Adrenal gland (tissue), 12 donors: ENCODE measurements around the gene CFAP57. TPM values are rescaled to one million over a fixed set of nuclear protein-coding genes. Genes with fewer than 3 reads are reported as not detected.

ENCODE experiments used
- DNase-seq, 7 donors: peaks; one replicate each; pipeline ENCODE4 v3.0.0-alpha.2; 2019 to 2020
- H3K27ac ChIP-seq, 5 donors: fragments of 200-600 bp; sonication (generic) in 4 of 5; 1 replicate in 3 of 5; 2 replicates in 2 of 5; pipeline versions ENCODE4 v1.5.1 to v1.8.0; 2016 to 2020; ENCODE audit warnings: mild to moderate bottlenecking in 1 of 5
- H3K27me3 ChIP-seq: fragments of 200-600 bp; 2 replicates; pipeline ENCODE4 v1.8.0; 2021
- H3K36me3 ChIP-seq, 2 donors: fragments of 200-600 bp; replicated peaks in 1 of 2; 1 replicate in 1 of 2; 2 replicates in 1 of 2; pipeline versions ENCODE4 v1.5.1 to v1.8.0; 2018 to 2022
- H3K4me1 ChIP-seq, 2 donors: fragments of 200-600 bp; replicated peaks in 1 of 2; 1 replicate in 1 of 2; 2 replicates in 1 of 2; pipeline versions ENCODE4 v1.5.1 to v1.8.0; 2018 to 2021
- H3K4me3 ChIP-seq, 4 donors: fragments of 200-600 bp; sonication (generic) in 3 of 4; one replicate each; pipeline ENCODE4 v1.5.1; 2016 to 2018
- H3K9me3 ChIP-seq, 3 donors: fragments of 200-600 bp; sonication (generic) in 1 of 3; replicated peaks in 1 of 3; 1 replicate in 2 of 3; 2 replicates in 1 of 3; pipeline versions ENCODE4 v1.5.1 to v1.8.0; 2016 to 2021
- CTCF ChIP-seq, 6 experiments: fragments of 450-650 bp in 4 of 6; fragments of 200-600 bp in 2 of 6; sonication (generic) in 1 of 6; IDR thresholded peaks; 1 replicate in 5 of 6; 2 replicates in 1 of 6; pipeline versions ENCODE4 v1.5.1 to v1.8.0; 2016 to 2021; ENCODE audit warnings: antibody characterized with exemption in 6 of 6, mild to moderate bottlenecking in 2 of 6, moderate library complexity in 1 of 6
- POLR2A ChIP-seq, 2 donors: fragments of 450-650 bp; IDR thresholded peaks; one replicate each; pipeline ENCODE4 v1.6.1; 2017; ENCODE audit warnings: antibody characterized with exemption in 2 of 2, mild to moderate bottlenecking in 2 of 2, moderate library complexity in 1 of 2
- WGBS, 4 donors: extraction: QIAGEN DNeasy Blood & Tissue Kit in 2 of 4; methylation state at CpG; one replicate each; pipeline versions ENCODE4 v1.1.5 to v1.1.7; 2013 to 2017; 5-methylcytosine and 5-hydroxymethylcytosine counted together
- intact Hi-C, 2 donors: fragments of 100-400 bp; cut with DNase I; formaldehyde crosslinking; loops; one replicate each; pipeline versions ENCODE4 v1.14.1 to v1.15.0; 2022 to 2023
- polyA plus RNA-seq, 3 donors: library from polyadenylated mRNA; stranded (reverse); fragments of 200-250 nt in 2 of 3; fragments of 350-450 nt in 1 of 3; fragmentation: Illumina TruSeq in 1 of 3; extraction: RNeasy Lipid Tissue Mini Kit (QIAGEN cat#74804) in 1 of 3; gene quantifications; one replicate each; pipeline ENCODE4 v1.2.3, GENCODE V29; 2013 to 2014
- total RNA-seq, 9 donors: library from RNA; depleted of rRNA in 4 of 9; stranded (reverse); fragments of >200 nt in 4 of 9; fragments of 120-200 nt in 1 of 9; fragmentation: NEBNext Ultra II Directional in 1 of 9; extraction: Animal tissue kit (Norgen Biotek cat#: 25700) in 1 of 9; gene quantifications; one replicate each; pipeline versions ENCODE4 v1.1.0 to v1.2.4, GENCODE V29; 2013 to 2023
- donor health status: healthy with polysubstance abuse.
- donor health status: Bipolar disorder and iron deficiency.
- donor health status: DM: yes; HTN: yes; CAD: no.
- donor health status: DM: no; HTN: no; CAD: no.
- donor health status: DM: no; HTN: no; CAD: no.
- donor health status: DM: yes; HTN: yes; CAD: no.

Gene CFAP57
- total and polyA plus RNA-seq, 12 donors, result 0.06 to 2.1 (median 0.33) TPM; not detected in 3

GRCh38 chr1:43188106-43188505 is 16.0 kb downstream of the CFAP57 start:
- TF ChIP-seq CTCF (IDR thresholded peaks at IDR 0.05), result no peak
- no peak for TF ChIP-seq POLR2A (IDR thresholded peaks at IDR 0.05)
- intact Hi-C loops, result no loop called here
- H3K27me3 ChIP-seq, result no peaks in the 10 kb centered on the region
- WGBS, 4 donors, result 38 to 81% (median 76%) methylated on average over 1 of the region's 1 CpG
- no peak for DNase-seq
- no peak overlapping the region for H3K27ac ChIP-seq
- no peaks in the 10 kb centered on the region for H3K4me1 ChIP-seq
- H3K36me3 ChIP-seq, result no peaks in the 10 kb centered on the region
- no peak overlapping the region for H3K4me3 ChIP-seq
- H3K9me3 ChIP-seq, result no peaks in the 10 kb centered on the region

GRCh38 chr1:43194509-43194908 is 22.4 kb downstream of the CFAP57 start:
- Histone ChIP-seq H3K27ac (no peak overlapping the region), H3K9me3 (no peaks in the 10 kb centered on the region), H3K4me3 (no peak overlapping the region), H3K27me3 (no peaks in the 10 kb centered on the region), H3K36me3 (no peaks in the 10 kb centered on the region), H3K4me1 (no peaks in the 10 kb centered on the region)
- intact Hi-C loops, result no loop called here
- no peak for DNase-seq
- TF ChIP-seq CTCF (IDR thresholded peaks at IDR 0.05), result no peak
- TF ChIP-seq POLR2A (IDR thresholded peaks at IDR 0.05), result no peak

- Histone ChIP-seq H3K4me1 (no peaks in the 10 kb centered on the region), H3K27ac (no peak overlapping the region), H3K27me3 (no peaks in the 10 kb centered on the region), H3K9me3 (no peaks in the 10 kb centered on the region), H3K36me3 (no peaks in the 10 kb centered on the region), H3K4me3 (no peak overlapping the region)
- intact Hi-C loops, result no loop called here
- no peak for DNase-seq
- WGBS, 4 donors, result 90 to 92% (median 90%) methylated on average over 7 of the region's 7 CpGs
- TF ChIP-seq CTCF (IDR thresholded peaks at IDR 0.05) (no peak), POLR2A (IDR thresholded peaks at IDR 0.05) (no peak)
These were observed 25.4 kb downstream of the CFAP57 start for GRCh38 chr1:43197343-43198127.

- no peaks in the 10 kb centered on the region for H3K27me3 ChIP-seq
- WGBS, 4 donors, result 61 to 75% (median 65%) methylated on average over 8 of the region's 8 CpGs
- intact Hi-C loops, result no loop called here
- H3K4me3 ChIP-seq, result no peak overlapping the region
- H3K4me1 ChIP-seq, result no peaks in the 10 kb centered on the region
- no peak overlapping the region for H3K27ac ChIP-seq
- no peaks in the 10 kb centered on the region for H3K9me3 ChIP-seq
- no peaks in the 10 kb centered on the region for H3K36me3 ChIP-seq
- no peak for DNase-seq
- TF ChIP-seq POLR2A (IDR thresholded peaks at IDR 0.05) (no peak), CTCF (IDR thresholded peaks at IDR 0.05) (no peak)
These were observed 27.1 kb downstream of the CFAP57 start for GRCh38 chr1:43199093-43199726.
